Mononuclear cell (primary cell): ENCODE measurements around the gene SLC16A11. TPM values are rescaled to one million over a fixed set of nuclear protein-coding genes. Genes with fewer than 3 reads are reported as not detected.

ENCODE experiments used
- H3K27me3 ChIP-seq: 2 replicates; pipeline ENCODE4 v1.6.0; 2011; ENCODE audit warnings: low read length, control low read depth; ENCODE audit not compliant: insufficient read depth
- H3K4me1 ChIP-seq: 2 replicates; pipeline ENCODE4 v1.5.1; 2011; ENCODE audit warnings: mild to moderate bottlenecking, low read length, control low read depth; ENCODE audit not compliant: insufficient read depth
- H3K4me3 ChIP-seq: 2 replicates; pipeline ENCODE4 v1.5.1; 2011; ENCODE audit warnings: mild to moderate bottlenecking, low read length, moderate library complexity
- H3K9me3 ChIP-seq: 2 replicates; pipeline ENCODE4 v1.5.1; 2011; ENCODE audit warnings: low read depth, mild to moderate bottlenecking, control low read depth, low read length
- total RNA-seq: library from RNA; depleted of rRNA; stranded (reverse); fragments of >200 nt; gene quantifications from one replicate; pipeline ENCODE4 v1.2.3, GENCODE V29; 2012

SLC16A11 gene
- total RNA-seq, 1 donor: 0.63 TPM

- Histone ChIP-seq H3K9me3 (no peaks in the 10 kb centered on the region), H3K4me1 (peaks cover 36% of the 10 kb centered on the region), H3K4me3 (peak within 1 kb of the TSS; percentile 21), H3K27me3 (peaks cover 6% of the 10 kb centered on the region)
Measured at GRCh38 chr17:7022781-7023571, 20.9 kb downstream of the SLC16A11 start, which contains the start of gene BCL6B. Gene BCL6B, plus strand, starts transcription at chr17:7023050. Its CDS starts 622 bp downstream, at chr17:7023672.

GRCh38 chr17:7021993-7022778, 21.7 kb downstream of the SLC16A11 start:
- H3K27me3 ChIP-seq: peaks cover 6% of the 10 kb centered on the region

GRCh38 chr17:7020894-7021664, 22.8 kb downstream of the SLC16A11 start:
- Histone ChIP-seq H3K4me1 (peaks cover 55% of the 10 kb centered on the region), H3K4me3 (no peak overlapping the region), H3K9me3 (no peaks in the 10 kb centered on the region), H3K27me3 (peaks cover 6% of the 10 kb centered on the region)

More at GRCh38 chr17:7021993-7022778, 21.7 kb downstream of the SLC16A11 start:
- Histone ChIP-seq H3K4me1 (peaks cover 43% of the 10 kb centered on the region), H3K4me3 (peak overlapping the region; percentile 21), H3K9me3 (no peaks in the 10 kb centered on the region)

GRCh38 chr17:7019839-7020519, 23.9 kb downstream of the SLC16A11 start:
- H3K4me3 ChIP-seq: no peak overlapping the region
- H3K4me1 ChIP-seq: peaks cover 66% of the 10 kb centered on the region
- H3K27me3 ChIP-seq: peaks cover 6% of the 10 kb centered on the region
- H3K9me3 ChIP-seq: no peaks in the 10 kb centered on the region

GRCh38 chr17:7019367-7019766, 24.5 kb downstream of the SLC16A11 start:
- H3K4me3 ChIP-seq: no peak overlapping the region
- H3K4me1 ChIP-seq: peaks cover 66% of the 10 kb centered on the region
- no peaks in the 10 kb centered on the region for H3K9me3 ChIP-seq
- peaks cover 6% of the 10 kb centered on the region for H3K27me3 ChIP-seq

GRCh38 chr17:7018331-7018964, 25.4 kb downstream of the SLC16A11 start:
- Histone ChIP-seq H3K9me3 (no peaks in the 10 kb centered on the region), H3K27me3 (peaks cover 6% of the 10 kb centered on the region), H3K4me3 (no peak overlapping the region), H3K4me1 (peaks cover 68% of the 10 kb centered on the region)

- Histone ChIP-seq H3K9me3 (no peaks in the 10 kb centered on the region), H3K4me1 (peaks cover 65% of the 10 kb centered on the region), H3K27me3 (peaks cover 3% of the 10 kb centered on the region), H3K4me3 (no peak overlapping the region)
Measured at GRCh38 chr17:7017827-7018200, 26.1 kb downstream of the SLC16A11 start.

GRCh38 chr17:7016886-7017826, 26.7 kb downstream of the SLC16A11 start:
- Histone ChIP-seq H3K4me3 (no peak overlapping the region), H3K27me3 (no peaks in the 10 kb centered on the region), H3K4me1 (peaks cover 59% of the 10 kb centered on the region), H3K9me3 (no peaks in the 10 kb centered on the region)

GRCh38 chr17:7016418-7016817, 27.5 kb downstream of the SLC16A11 start:
- Histone ChIP-seq H3K4me3 (no peak overlapping the region), H3K4me1 (peaks cover 55% of the 10 kb centered on the region), H3K27me3 (no peaks in the 10 kb centered on the region), H3K9me3 (no peaks in the 10 kb centered on the region)

GRCh38 chr17:7014995-7015958, 28.6 kb downstream of the SLC16A11 start:
- Histone ChIP-seq H3K4me3 (peak overlapping the region; percentile 75), H3K4me1 (peaks cover 61% of the 10 kb centered on the region), H3K9me3 (no peaks in the 10 kb centered on the region), H3K27me3 (no peaks in the 10 kb centered on the region)

- H3K4me1 ChIP-seq: peaks cover 70% of the 10 kb centered on the region
- H3K27me3 ChIP-seq: no peaks in the 10 kb centered on the region
- peak overlapping the region; percentile 75 for H3K4me3 ChIP-seq
- H3K9me3 ChIP-seq: no peaks in the 10 kb centered on the region
Measured at GRCh38 chr17:7014261-7014994, 29.5 kb downstream of the SLC16A11 start.

- Histone ChIP-seq H3K9me3 (no peaks in the 10 kb centered on the region), H3K27me3 (no peaks in the 10 kb centered on the region), H3K4me1 (peaks cover 55% of the 10 kb centered on the region), H3K4me3 (peak overlapping the region; percentile 75)
Measured at GRCh38 chr17:7011942-7012254, 32.0 kb downstream of the SLC16A11 start.
